Endothelial cell of umbilical vein (primary cell): ENCODE results near the gene KLK3. TPM values are rescaled to one million over a fixed set of nuclear protein-coding genes. Genes with fewer than 3 reads are reported as not detected.

Source experiments
- BruUV-seq: library from RNA; stranded (reverse); fragments of 400-500 nt; replicated peaks from 2 replicates; lab custom pipeline; 2021; lab: Mats Ljungman, UMichigan
- CTCF ChIA-PET: fragments of 300-600, 350-600 bp; sonication (Branson Sonifier 250); formaldehyde crosslinking; loops from one replicate; lab custom pipeline; 2021; ENCODE audit warnings: antibody characterized with exemption, inconsistent platforms; lab: Charles Lee
- POLR2A ChIA-PET: fragments of 300-600, 350-600 bp; sonication (Branson Sonifier 250); formaldehyde crosslinking; loops from one replicate; lab custom pipeline; 2021; ENCODE audit warnings: antibody characterized with exemption, inconsistent platforms; lab: Charles Lee
- DNase-seq: peaks from one replicate; pipeline ENCODE4 v3.0.0-alpha.2; 2011; ENCODE audit warnings: low read depth, low spot score
- FAIRE-seq: peaks from 2 replicates; lab custom pipeline; 2011; peaks lifted over from hg19 to GRCh38; lab: Jason Lieb, UNC
- H2AFZ ChIP-seq: 2 replicates; pipeline ENCODE4 v1.6.0; 2012; ENCODE audit warnings: low read depth, low read length, control low read depth, inconsistent platforms
- H3K27ac ChIP-seq: 2 replicates; pipeline ENCODE4 v1.5.1; 2011; ENCODE audit warnings: low read depth, mild to moderate bottlenecking, control low read depth, low read length, moderate library complexity; ENCODE audit not compliant: insufficient read depth
- H3K27me3 ChIP-seq, 2 experiments: 2 replicates each; pipeline versions ENCODE4 v1.6.0 to v1.6.1; 2011; ENCODE audit warnings: low read length in 2 of 2, mixed read lengths in 1 of 2; ENCODE audit not compliant: control insufficient read depth in 2 of 2, insufficient read depth in 2 of 2
- H3K36me3 ChIP-seq, 2 experiments: 2 replicates in 1 of 2; 3 replicates in 1 of 2; pipeline ENCODE4 v1.5.1; 2011; ENCODE audit warnings: low read length in 2 of 2, mild to moderate bottlenecking in 1 of 2, moderate library complexity in 1 of 2; ENCODE audit not compliant: control insufficient read depth in 2 of 2, insufficient read depth in 2 of 2; ENCODE audit errors: extremely low read depth in 1 of 2
- H3K4me1 ChIP-seq: 3 replicates; pipeline ENCODE4 v1.5.1; 2011; ENCODE audit warnings: mild to moderate bottlenecking, low read length; ENCODE audit not compliant: control insufficient read depth, insufficient read depth; ENCODE audit errors: extremely low read depth
- H3K4me2 ChIP-seq: 2 replicates; pipeline ENCODE4 v1.6.1; 2011; ENCODE audit warnings: low read length, control low read depth, mixed read lengths; ENCODE audit not compliant: insufficient read depth
- H3K4me3 ChIP-seq, 3 experiments: fragments of 200-600 bp in 1 of 3; sonication (generic), shearing (Covaris generic) in 1 of 3; replicated peaks in 1 of 3; 2 replicates each; pipeline ENCODE4 v1.5.1; 2011 to 2016; ENCODE audit warnings: control low read depth in 3 of 3, low read length in 3 of 3, mild to moderate bottlenecking in 2 of 3, inconsistent platforms in 1 of 3, low read depth in 1 of 3, moderate library complexity in 1 of 3; ENCODE audit not compliant: insufficient read depth in 1 of 3
- H3K79me2 ChIP-seq: 2 replicates; pipeline ENCODE4 v1.6.0; 2012; ENCODE audit warnings: low read length, inconsistent platforms; ENCODE audit not compliant: control insufficient read depth, insufficient read depth
- H3K9ac ChIP-seq: replicated peaks from 2 replicates; pipeline ENCODE3; 2011; ENCODE audit warnings: low read length, control low read depth; ENCODE audit not compliant: insufficient read depth; ENCODE audit errors: extremely low read depth
- H3K9me1 ChIP-seq: replicated peaks from 3 replicates; pipeline ENCODE4 v1.6.0; 2011; ENCODE audit warnings: mild to moderate bottlenecking, low read length; ENCODE audit not compliant: control insufficient read depth, insufficient read depth; ENCODE audit errors: extremely low read depth
- H3K9me3 ChIP-seq: replicated peaks from 2 replicates; pipeline ENCODE4 v1.5.1; 2012; ENCODE audit warnings: low read length, inconsistent platforms; ENCODE audit not compliant: control insufficient read depth, insufficient read depth
- H4K20me1 ChIP-seq: replicated peaks from 2 replicates; pipeline ENCODE3; 2011; ENCODE audit warnings: mild to moderate bottlenecking, low read length; ENCODE audit not compliant: control insufficient read depth, insufficient read depth; ENCODE audit errors: extremely low read depth
- CTCF ChIP-seq, 2 donors: IDR thresholded peaks; 1 replicate in 1 of 2; 2 replicates in 1 of 2; pipeline ENCODE4 v1.5.1; 2011; ENCODE audit warnings: low read length in 2 of 2, mild to moderate bottlenecking in 2 of 2, moderate library complexity in 2 of 2, control low read depth in 1 of 2, inconsistent platforms in 1 of 2, low read depth in 1 of 2; ENCODE audit not compliant: insufficient read depth in 1 of 2; ENCODE audit errors: extremely low read depth in 1 of 2
- EZH2 ChIP-seq: IDR thresholded peaks from 2 replicates; pipeline ENCODE4 v1.6.1; 2012; ENCODE audit warnings: borderline replicate concordance, low read depth, mild to moderate bottlenecking, moderate library complexity, low read length, inconsistent platforms; ENCODE audit not compliant: severe bottlenecking
- FOS ChIP-seq: IDR thresholded peaks from 2 replicates; pipeline ENCODE4 v1.6.1; 2011; ENCODE audit warnings: mild to moderate bottlenecking, low read length, moderate library complexity, borderline replicate concordance; ENCODE audit not compliant: insufficient read depth
- GATA2 ChIP-seq: IDR thresholded peaks from 2 replicates; pipeline ENCODE4 v1.7.0; 2011; ENCODE audit warnings: low read depth, mild to moderate bottlenecking, moderate library complexity, mixed read lengths, low read length; ENCODE audit not compliant: insufficient read length, insufficient read depth
- MYC ChIP-seq: IDR thresholded peaks from one replicate; pipeline ENCODE4 v1.6.1; 2011; ENCODE audit warnings: mild to moderate bottlenecking, low read depth, low read length
- POLR2A ChIP-seq: IDR thresholded peaks from 2 replicates; pipeline ENCODE4 v1.6.1; 2012; ENCODE audit warnings: low read depth, mild to moderate bottlenecking, control low read depth, low read length
- POLR2AphosphoS5 ChIP-seq: IDR thresholded peaks from 2 replicates; pipeline ENCODE4 v1.6.1; 2012; ENCODE audit warnings: low read depth, mild to moderate bottlenecking, control low read depth, low read length, moderate library complexity; ENCODE audit not compliant: insufficient read depth
- dilution Hi-C: fragments of 300-500 bp; cut with MboI; formaldehyde crosslinking; loops from one replicate; pipeline ENCODE4 v1.15.0; 2019; ENCODE audit warnings: low sequenced_read_pairs; ENCODE audit not compliant: extremely low pct_ligation_motif_present
- intact Hi-C: fragments of 100-400 bp; cut with micrococcal nuclease; formaldehyde crosslinking; loops from one replicate; pipeline ENCODE4 v1.10.0; 2022
- polyA plus RNA-seq, 4 experiments: library from polyadenylated mRNA; depleted of rRNA in 3 of 4; stranded (reverse) in 3 of 4; unstranded in 1 of 4; fragments of >200 nt; gene quantifications; 2 replicates each; pipeline versions ENCODE4 v1.2.1 to v1.2.3, GENCODE V29; 2011 to 2012; ENCODE audit warnings: missing spikeins in 1 of 4
- total RNA-seq: library from RNA; stranded (reverse); gene quantifications from 2 replicates; pipeline ENCODE4 v1.2.3, GENCODE V29; 2021
- TF ChIP-seq, protein P1 (sequence below): IDR thresholded peaks from 2 replicates; pipeline ENCODE4 v1.6.1; 2011; ENCODE audit not compliant: insufficient read depth, insufficient read length

Gene KLK3
- total and polyA plus RNA-seq, 2 donors (not counting 3 experiments of a cell fraction or from before 2014, with no cell fraction given) = not detected

DNA sequence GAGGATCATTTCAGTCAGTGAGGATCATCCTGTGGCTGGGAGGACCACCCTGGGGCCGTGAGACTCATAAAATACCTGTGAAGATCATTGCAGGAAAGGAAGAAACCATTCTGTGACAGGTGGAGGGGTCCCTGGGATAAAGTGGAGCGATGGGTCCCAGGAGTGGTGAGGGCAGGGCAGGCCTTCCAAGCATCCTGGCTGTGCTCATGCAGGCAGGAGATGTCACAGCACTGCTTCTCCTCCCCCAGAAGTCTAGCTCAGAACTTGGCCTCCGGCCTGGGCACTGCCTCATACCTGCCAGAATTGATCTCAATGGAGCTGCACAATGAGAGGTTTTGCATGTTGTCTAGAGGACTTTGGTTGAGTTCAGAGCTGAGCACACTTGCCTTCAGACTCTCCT, 42.2 kb upstream of the KLK3 start:
- dilution Hi-C loops = no loop called here
- H3K4me3 ChIP-seq = no peak overlapping the region
- POLR2A ChIA-PET = no interaction called here
- H3K4me2 ChIP-seq = no peak overlapping the region
- peaks cover 0 to 5% of the 10 kb centered on the region in 2 experiments for H3K27me3 ChIP-seq
- TF ChIP-seq FOS (no peak), MYC (no peak), POLR2A (no peak), POLR2AphosphoS5 (no peak), GATA2 (no peak), CTCF (IDR thresholded peaks at IDR 0.05; ENCODE audit: extremely low read depth in 1 of 2, insufficient read depth in 1 of 2, low read depth in 1 of 2, low read length in 2 of 2) (no peak), EZH2 (no peak)
- TF ChIP-seq, protein P1, sequence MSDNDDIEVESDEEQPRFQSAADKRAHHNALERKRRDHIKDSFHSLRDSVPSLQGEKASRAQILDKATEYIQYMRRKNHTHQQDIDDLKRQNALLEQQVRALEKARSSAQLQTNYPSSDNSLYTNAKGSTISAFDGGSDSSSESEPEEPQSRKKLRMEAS = no peak
- H3K9ac ChIP-seq = no peak overlapping the region
- no peaks in the 10 kb centered on the region for H3K9me3 ChIP-seq
- no peak overlapping the region for H3K27ac ChIP-seq
- H4K20me1 ChIP-seq = no peaks in the 10 kb centered on the region
- H3K4me1 ChIP-seq = no peaks in the 10 kb centered on the region
- CTCF ChIA-PET = no interaction called here
- BruUV-seq = no TSS peak
- H2AFZ ChIP-seq = no peak overlapping the region
- no peak for DNase-seq
- no peaks in the 10 kb centered on the region for H3K9me1 ChIP-seq
- no peaks in the 10 kb centered on the region for H3K36me3 ChIP-seq
- intact Hi-C loops = no loop called here
- no peak for FAIRE-seq
- H3K79me2 ChIP-seq = no peaks in the 10 kb centered on the region
